MM.1S (cell line): ENCODE results near the gene CSTPP1.

Experiments used
- DNase-seq: peaks from one replicate; pipeline ENCODE4 v3.0.0-alpha.2; 2015
- H2AFZ ChIP-seq: fragments of 300-600 bp; sonication (generic); 2 replicates; pipeline ENCODE4 v1.6.0; 2016; ENCODE audit warnings: antibody characterized with exemption, low read length
- H3F3A ChIP-seq: fragments of 300-600 bp; sonication (generic); 2 replicates; pipeline ENCODE4 v1.6.1; 2016; ENCODE audit warnings: mild to moderate bottlenecking, antibody characterized with exemption, low read length, moderate library complexity, mixed read lengths; ENCODE audit not compliant: insufficient read depth
- H3K27ac ChIP-seq: fragments of 300-600 bp; sonication (generic); 2 replicates; pipeline ENCODE4 v1.5.1; 2016; ENCODE audit warnings: mild to moderate bottlenecking, low read length
- H3K27me3 ChIP-seq: fragments of 300-600 bp; sonication (generic); replicated peaks from 2 replicates; pipeline ENCODE4 v1.6.0; 2016; ENCODE audit warnings: low read length; ENCODE audit not compliant: insufficient read depth
- H3K36me3 ChIP-seq: fragments of 300-600 bp; sonication (generic); replicated peaks from 2 replicates; pipeline ENCODE4 v1.6.1; 2016; ENCODE audit warnings: mild to moderate bottlenecking, low read length, mixed read lengths; ENCODE audit not compliant: insufficient read depth
- H3K4me1 ChIP-seq: fragments of 300-600 bp; sonication (generic); 2 replicates; pipeline ENCODE4 v1.6.1; 2016; ENCODE audit warnings: low read length, mixed read lengths
- H3K4me2 ChIP-seq: fragments of 300-600 bp; sonication (generic); 2 replicates; pipeline ENCODE4 v1.6.0; 2016; ENCODE audit warnings: low read depth, low read length
- H3K4me3 ChIP-seq: fragments of 300-600 bp; sonication (generic); 2 replicates; pipeline ENCODE4 v1.5.1; 2016; ENCODE audit warnings: low read length, mixed read lengths
- H3K79me2 ChIP-seq: fragments of 300-600 bp; sonication (generic); 2 replicates; pipeline ENCODE4 v1.6.1; 2016; ENCODE audit warnings: mixed run types, low read length, mixed read lengths
- H3K9ac ChIP-seq: fragments of 300-600 bp; sonication (generic); 2 replicates; pipeline ENCODE4 v1.6.1; 2016; ENCODE audit warnings: low read length, mixed read lengths
- H3K9me2 ChIP-seq: fragments of 300-600 bp; sonication (generic); replicated peaks from 2 replicates; pipeline ENCODE4 v1.6.1; 2016; ENCODE audit warnings: mild to moderate bottlenecking, low read length, mixed read lengths; ENCODE audit not compliant: insufficient read depth
- H3K9me3 ChIP-seq: fragments of 300-600 bp; sonication (generic); replicated peaks from 2 replicates; pipeline ENCODE4 v1.6.1; 2016; ENCODE audit warnings: mild to moderate bottlenecking, low read length, mixed read lengths; ENCODE audit not compliant: insufficient read depth
- H4K20me1 ChIP-seq: fragments of 300-600 bp; sonication (generic); 2 replicates; pipeline ENCODE4 v1.6.1; 2016; ENCODE audit warnings: mild to moderate bottlenecking, low read length, moderate library complexity, mixed read lengths; ENCODE audit not compliant: insufficient read depth
- CTCF ChIP-seq: fragments of 300-600 bp; sonication (generic); IDR thresholded peaks from 2 replicates; pipeline ENCODE4 v1.5.1; 2016; ENCODE audit warnings: antibody characterized with exemption, low read length, mixed read lengths
- EZH2 ChIP-seq: fragments of 300-600 bp; sonication (generic); optimal IDR thresholded peaks from 2 replicates; pipeline ENCODE3; 2017; ENCODE audit warnings: low read depth, mild to moderate bottlenecking, antibody characterized with exemption, low read length, mixed read lengths
- EZH2phosphoT487 ChIP-seq: fragments of 300-600 bp; sonication (generic); IDR thresholded peaks from 2 replicates; pipeline ENCODE4 v1.6.1; 2018; ENCODE audit warnings: antibody characterized with exemption, low read length

The CSTPP1 gene

GRCh38 chr11:46902694-46903093 lies 33.9 kb upstream of the CSTPP1 start:
- Histone ChIP-seq H3K9ac (no peak overlapping the region), H3K4me2 (no peak overlapping the region), H3K4me1 (no peaks in the 10 kb centered on the region), H3K4me3 (no peak overlapping the region), H3K9me2 (no peaks in the 10 kb centered on the region), H3K27me3 (no peaks in the 10 kb centered on the region), H3F3A (no peaks in the 10 kb centered on the region), H4K20me1 (no peaks in the 10 kb centered on the region), H2AFZ (no peak overlapping the region), H3K79me2 (no peaks in the 10 kb centered on the region), H3K27ac (no peak overlapping the region), H3K36me3 (no peaks in the 10 kb centered on the region), H3K9me3 (no peaks in the 10 kb centered on the region)
- DNase-seq, result no peak
- TF ChIP-seq EZH2phosphoT487 (no peak), EZH2 (no peak), CTCF (no peak)

- Histone ChIP-seq H3K9ac (no peak overlapping the region), H3K36me3 (no peaks in the 10 kb centered on the region), H3K4me2 (no peak overlapping the region), H3K9me2 (no peaks in the 10 kb centered on the region), H3K27ac (no peak overlapping the region), H3K27me3 (no peaks in the 10 kb centered on the region), H3K9me3 (no peaks in the 10 kb centered on the region), H3K4me1 (no peaks in the 10 kb centered on the region), H4K20me1 (no peaks in the 10 kb centered on the region), H3K79me2 (no peaks in the 10 kb centered on the region), H2AFZ (no peak overlapping the region), H3K4me3 (no peak overlapping the region), H3F3A (no peaks in the 10 kb centered on the region)
- no peak for TF ChIP-seq EZH2phosphoT487
- TF ChIP-seq EZH2, result no peak
- no peak for TF ChIP-seq CTCF
- no peak for DNase-seq
These were observed 32.7 kb upstream of the CSTPP1 start for GRCh38 chr11:46903846-46904245.

- Histone ChIP-seq H3K79me2 (no peaks in the 10 kb centered on the region), H3K4me3 (no peak overlapping the region), H3K9me2 (no peaks in the 10 kb centered on the region), H3K4me2 (no peak overlapping the region), H3K36me3 (no peaks in the 10 kb centered on the region), H4K20me1 (no peaks in the 10 kb centered on the region), H2AFZ (no peak overlapping the region), H3K9me3 (no peaks in the 10 kb centered on the region), H3F3A (no peaks in the 10 kb centered on the region), H3K27ac (no peak overlapping the region), H3K4me1 (no peaks in the 10 kb centered on the region), H3K9ac (no peak overlapping the region), H3K27me3 (no peaks in the 10 kb centered on the region)
- no peak for DNase-seq
- TF ChIP-seq EZH2 (no peak), CTCF (no peak), EZH2phosphoT487 (no peak)
These were observed 30.8 kb upstream of the CSTPP1 start for GRCh38 chr11:46905806-46906205.
